SK-N-SH (cell line): Measurements from ENCODE around the gene KLF13.

Source experiments
- POLR2AphosphoS5 ChIP-seq: IDR thresholded peaks from 2 replicates; pipeline ENCODE4 v1.6.1; 2012; ENCODE audit warnings: low read depth, low read length
- RCOR1 ChIP-seq: fragments of 150-350 bp; IDR thresholded peaks from 2 replicates; pipeline ENCODE4 v1.6.1; 2017; ENCODE audit warnings: antibody characterized with exemption, low read length
- TAF1 ChIP-seq: IDR thresholded peaks from 2 replicates; pipeline ENCODE4 v1.6.1; 2012; ENCODE audit warnings: low read depth, mild to moderate bottlenecking, low read length, moderate library complexity, borderline replicate concordance
- TF ChIP-seq, protein P1 (sequence below): fragments of 200-600 bp; sonication (generic); IDR thresholded peaks from 2 replicates; pipeline ENCODE4 v1.6.1; 2017; ENCODE audit warnings: antibody characterized with exemption, mild to moderate bottlenecking, moderate library complexity
- TF ChIP-seq, protein P2 (sequence below): fragments of 150-350 bp; IDR thresholded peaks from 2 replicates; pipeline ENCODE4 v1.6.1; 2017; ENCODE audit warnings: antibody characterized with exemption, low read length, low read depth, borderline replicate concordance
- TF ChIP-seq, protein P3 (sequence below): IDR thresholded peaks from 2 replicates; pipeline ENCODE4 v1.6.1; 2012; ENCODE audit warnings: mild to moderate bottlenecking, low read depth, low read length, moderate library complexity

DNA sequence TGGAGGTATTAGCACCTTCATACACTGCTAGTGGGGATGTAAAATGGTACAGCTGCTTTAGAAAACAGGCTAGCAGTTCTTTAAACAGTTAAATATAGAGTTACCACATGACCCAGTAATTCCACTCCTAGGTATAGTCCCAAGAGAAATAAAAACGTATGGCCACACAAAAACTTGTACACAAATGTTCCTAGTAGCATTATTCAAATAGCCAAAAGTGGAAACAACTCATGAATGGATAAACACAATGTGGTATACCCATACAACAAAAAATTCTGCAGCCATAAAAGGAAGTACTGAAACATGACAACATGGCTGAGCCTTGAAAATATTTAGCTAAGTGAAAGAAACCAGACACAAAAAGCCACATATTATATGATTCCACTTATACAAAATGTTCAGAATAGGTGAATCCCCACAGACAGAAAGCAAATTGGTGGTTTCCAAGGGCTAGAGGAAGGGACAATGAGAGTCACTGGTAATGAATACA is 40.8 kb upstream of the KLF13 start:
- TF ChIP-seq, protein P1, sequence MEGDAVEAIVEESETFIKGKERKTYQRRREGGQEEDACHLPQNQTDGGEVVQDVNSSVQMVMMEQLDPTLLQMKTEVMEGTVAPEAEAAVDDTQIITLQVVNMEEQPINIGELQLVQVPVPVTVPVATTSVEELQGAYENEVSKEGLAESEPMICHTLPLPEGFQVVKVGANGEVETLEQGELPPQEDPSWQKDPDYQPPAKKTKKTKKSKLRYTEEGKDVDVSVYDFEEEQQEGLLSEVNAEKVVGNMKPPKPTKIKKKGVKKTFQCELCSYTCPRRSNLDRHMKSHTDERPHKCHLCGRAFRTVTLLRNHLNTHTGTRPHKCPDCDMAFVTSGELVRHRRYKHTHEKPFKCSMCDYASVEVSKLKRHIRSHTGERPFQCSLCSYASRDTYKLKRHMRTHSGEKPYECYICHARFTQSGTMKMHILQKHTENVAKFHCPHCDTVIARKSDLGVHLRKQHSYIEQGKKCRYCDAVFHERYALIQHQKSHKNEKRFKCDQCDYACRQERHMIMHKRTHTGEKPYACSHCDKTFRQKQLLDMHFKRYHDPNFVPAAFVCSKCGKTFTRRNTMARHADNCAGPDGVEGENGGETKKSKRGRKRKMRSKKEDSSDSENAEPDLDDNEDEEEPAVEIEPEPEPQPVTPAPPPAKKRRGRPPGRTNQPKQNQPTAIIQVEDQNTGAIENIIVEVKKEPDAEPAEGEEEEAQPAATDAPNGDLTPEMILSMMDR: no peak
- TF ChIP-seq POLR2AphosphoS5 (no peak), TAF1 (no peak), RCOR1 (no peak)
- TF ChIP-seq, protein P2, sequence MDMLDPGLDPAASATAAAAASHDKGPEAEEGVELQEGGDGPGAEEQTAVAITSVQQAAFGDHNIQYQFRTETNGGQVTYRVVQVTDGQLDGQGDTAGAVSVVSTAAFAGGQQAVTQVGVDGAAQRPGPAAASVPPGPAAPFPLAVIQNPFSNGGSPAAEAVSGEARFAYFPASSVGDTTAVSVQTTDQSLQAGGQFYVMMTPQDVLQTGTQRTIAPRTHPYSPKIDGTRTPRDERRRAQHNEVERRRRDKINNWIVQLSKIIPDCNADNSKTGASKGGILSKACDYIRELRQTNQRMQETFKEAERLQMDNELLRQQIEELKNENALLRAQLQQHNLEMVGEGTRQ: no peak
- TF ChIP-seq, protein P3, sequence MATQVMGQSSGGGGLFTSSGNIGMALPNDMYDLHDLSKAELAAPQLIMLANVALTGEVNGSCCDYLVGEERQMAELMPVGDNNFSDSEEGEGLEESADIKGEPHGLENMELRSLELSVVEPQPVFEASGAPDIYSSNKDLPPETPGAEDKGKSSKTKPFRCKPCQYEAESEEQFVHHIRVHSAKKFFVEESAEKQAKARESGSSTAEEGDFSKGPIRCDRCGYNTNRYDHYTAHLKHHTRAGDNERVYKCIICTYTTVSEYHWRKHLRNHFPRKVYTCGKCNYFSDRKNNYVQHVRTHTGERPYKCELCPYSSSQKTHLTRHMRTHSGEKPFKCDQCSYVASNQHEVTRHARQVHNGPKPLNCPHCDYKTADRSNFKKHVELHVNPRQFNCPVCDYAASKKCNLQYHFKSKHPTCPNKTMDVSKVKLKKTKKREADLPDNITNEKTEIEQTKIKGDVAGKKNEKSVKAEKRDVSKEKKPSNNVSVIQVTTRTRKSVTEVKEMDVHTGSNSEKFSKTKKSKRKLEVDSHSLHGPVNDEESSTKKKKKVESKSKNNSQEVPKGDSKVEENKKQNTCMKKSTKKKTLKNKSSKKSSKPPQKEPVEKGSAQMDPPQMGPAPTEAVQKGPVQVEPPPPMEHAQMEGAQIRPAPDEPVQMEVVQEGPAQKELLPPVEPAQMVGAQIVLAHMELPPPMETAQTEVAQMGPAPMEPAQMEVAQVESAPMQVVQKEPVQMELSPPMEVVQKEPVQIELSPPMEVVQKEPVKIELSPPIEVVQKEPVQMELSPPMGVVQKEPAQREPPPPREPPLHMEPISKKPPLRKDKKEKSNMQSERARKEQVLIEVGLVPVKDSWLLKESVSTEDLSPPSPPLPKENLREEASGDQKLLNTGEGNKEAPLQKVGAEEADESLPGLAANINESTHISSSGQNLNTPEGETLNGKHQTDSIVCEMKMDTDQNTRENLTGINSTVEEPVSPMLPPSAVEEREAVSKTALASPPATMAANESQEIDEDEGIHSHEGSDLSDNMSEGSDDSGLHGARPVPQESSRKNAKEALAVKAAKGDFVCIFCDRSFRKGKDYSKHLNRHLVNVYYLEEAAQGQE: no peak
